ENCODE data around the gene PIP5K1C. TPM values are rescaled to one million over a fixed set of nuclear protein-coding genes. Genes with fewer than 3 reads are reported as not detected.

Gene PIP5K1C
- total RNA-seq, 1 experiment from 2014 or later, result 26.9 TPM

DNA sequence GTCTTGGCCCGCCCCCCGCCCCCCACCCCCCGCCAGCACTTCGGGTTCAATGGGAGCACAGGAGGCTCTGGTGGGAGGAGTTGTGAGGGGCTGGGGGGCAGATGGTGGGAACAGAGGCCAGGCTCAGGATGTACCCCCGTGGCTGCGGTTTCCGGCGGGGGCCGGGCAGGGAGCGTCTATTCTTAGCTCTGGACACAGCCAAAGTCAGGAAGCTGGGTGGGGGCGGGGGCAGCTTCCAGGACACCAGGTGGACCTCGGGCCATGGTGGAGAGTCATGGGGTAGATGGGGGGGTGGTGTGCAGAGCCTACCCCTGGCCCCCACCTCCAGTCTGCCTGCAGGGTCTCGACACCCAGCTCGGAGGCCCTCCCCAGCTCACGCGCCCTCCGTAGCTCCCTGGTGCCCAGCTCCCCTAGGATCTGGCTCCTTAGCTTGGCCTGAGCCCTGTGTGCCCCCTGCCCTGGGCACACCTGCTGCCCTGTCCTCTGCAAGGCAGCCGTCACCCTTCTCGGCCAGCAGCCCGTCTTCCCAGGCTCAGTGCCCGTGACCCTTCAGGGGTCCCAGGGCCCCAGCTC, 91.4 kb downstream of the PIP5K1C start:
- Histone ChIP-seq H3K36me3 (ENCODE audit: control insufficient read depth in 1 of 2, insufficient read depth in 2 of 2, low read length in 2 of 2) (peaks cover 0 to 7% of the 10 kb centered on the region in 2 experiments; a peak in 1 of 4 replicates), H3K27me3 (ENCODE audit: insufficient read depth, low read length) (no peaks in the 10 kb centered on the region), H3K9me2 (ENCODE audit: insufficient read depth) (no peaks in the 10 kb centered on the region), H3K9ac (ENCODE audit: low read length) (no peak overlapping the region), H3K27ac (ENCODE audit: low read depth, low read length) (peak overlapping the region; percentile 22; the same call in 1 of the 2 replicates), H3K4me1 (ENCODE audit: control insufficient read depth in 1 of 2, insufficient read depth in 2 of 2, low read length in 2 of 2) (peaks cover 13 to 28% of the 10 kb centered on the region in 2 experiments), H3K9me3 (ENCODE audit: control insufficient read depth in 1 of 2, insufficient read depth in 1 of 2, low read depth in 1 of 2, low read length in 2 of 2) (no peaks in the 10 kb centered on the region), H3K79me2 (ENCODE audit: insufficient read depth, low read length) (no peaks in the 10 kb centered on the region), H4K20me1 (ENCODE audit: insufficient read depth) (no peaks in the 10 kb centered on the region), H3K4me3 (replicated peaks in 1 of 2; ENCODE audit: low read depth in 1 of 2, low read length in 2 of 2) (no peak overlapping the region), H3K4me2 (ENCODE audit: low read length) (no peak overlapping the region), H2AFZ (ENCODE audit: low read depth, low read length, poor library complexity, severe bottlenecking) (no peak overlapping the region)
- CTCF ChIA-PET, result interaction anchor here (0.6 kb wide), 1 partner anchor 10 kb away, joined by 3 read pairs; no protein-coding TSS in a partner anchor
- intact Hi-C loops (cut with micrococcal nuclease), result no loop called here
- DNase-seq (ENCODE audit: low read depth, low spot score) (no peak), ATAC-seq (no peak)
- BruUV-seq (replicated peaks), result no TSS peak
- RAD21 ChIA-PET (ENCODE audit: low non-redundant PET in 1 of 2, low total read pairs in 2 of 2, uncharacterized antibody in 2 of 2, unreplicated experiment in 2 of 2), result no interaction called here
- TF ChIP-seq SIN3A (IDR thresholded peaks at IDR 0.05; ENCODE audit: low read depth), result no peak
- TF ChIP-seq, protein P1, sequence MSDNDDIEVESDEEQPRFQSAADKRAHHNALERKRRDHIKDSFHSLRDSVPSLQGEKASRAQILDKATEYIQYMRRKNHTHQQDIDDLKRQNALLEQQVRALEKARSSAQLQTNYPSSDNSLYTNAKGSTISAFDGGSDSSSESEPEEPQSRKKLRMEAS (IDR thresholded peaks at IDR 0.05), result no peak
- TF ChIP-seq, protein P2, sequence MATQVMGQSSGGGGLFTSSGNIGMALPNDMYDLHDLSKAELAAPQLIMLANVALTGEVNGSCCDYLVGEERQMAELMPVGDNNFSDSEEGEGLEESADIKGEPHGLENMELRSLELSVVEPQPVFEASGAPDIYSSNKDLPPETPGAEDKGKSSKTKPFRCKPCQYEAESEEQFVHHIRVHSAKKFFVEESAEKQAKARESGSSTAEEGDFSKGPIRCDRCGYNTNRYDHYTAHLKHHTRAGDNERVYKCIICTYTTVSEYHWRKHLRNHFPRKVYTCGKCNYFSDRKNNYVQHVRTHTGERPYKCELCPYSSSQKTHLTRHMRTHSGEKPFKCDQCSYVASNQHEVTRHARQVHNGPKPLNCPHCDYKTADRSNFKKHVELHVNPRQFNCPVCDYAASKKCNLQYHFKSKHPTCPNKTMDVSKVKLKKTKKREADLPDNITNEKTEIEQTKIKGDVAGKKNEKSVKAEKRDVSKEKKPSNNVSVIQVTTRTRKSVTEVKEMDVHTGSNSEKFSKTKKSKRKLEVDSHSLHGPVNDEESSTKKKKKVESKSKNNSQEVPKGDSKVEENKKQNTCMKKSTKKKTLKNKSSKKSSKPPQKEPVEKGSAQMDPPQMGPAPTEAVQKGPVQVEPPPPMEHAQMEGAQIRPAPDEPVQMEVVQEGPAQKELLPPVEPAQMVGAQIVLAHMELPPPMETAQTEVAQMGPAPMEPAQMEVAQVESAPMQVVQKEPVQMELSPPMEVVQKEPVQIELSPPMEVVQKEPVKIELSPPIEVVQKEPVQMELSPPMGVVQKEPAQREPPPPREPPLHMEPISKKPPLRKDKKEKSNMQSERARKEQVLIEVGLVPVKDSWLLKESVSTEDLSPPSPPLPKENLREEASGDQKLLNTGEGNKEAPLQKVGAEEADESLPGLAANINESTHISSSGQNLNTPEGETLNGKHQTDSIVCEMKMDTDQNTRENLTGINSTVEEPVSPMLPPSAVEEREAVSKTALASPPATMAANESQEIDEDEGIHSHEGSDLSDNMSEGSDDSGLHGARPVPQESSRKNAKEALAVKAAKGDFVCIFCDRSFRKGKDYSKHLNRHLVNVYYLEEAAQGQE (IDR thresholded peaks at IDR 0.05; ENCODE audit: low read depth), result no peak
- POLR2A ChIA-PET, result interaction anchor here (0.6 to 1.4 kb wide), 3 partner anchors 14 to 18 kb away, joined by 3 to 4 read pairs (median 3); partner anchors contain the start of gene CACTIN
